ENCODE data around the gene NRSN2.
A peak's percentile ranks its signal among the peaks of the same experiment; 100 is the strongest.
"Not testable (repeated sequence)": the region's sequence is repeated elsewhere in the genome, so short reads cannot be mapped to it uniquely, and the experiment has no call there.

The NRSN2 gene

GRCh38 chr20:381581-382290, 34.8 kb downstream of the NRSN2 start:
- peak overlapping the region; percentile 79 for H3K4me3 ChIP-seq
- DNase-seq (ENCODE audit: low spot score) = peak; percentile 81

GRCh38 chr20:382291-383115, 35.6 kb downstream of the NRSN2 start:
- TF ChIP-seq CTCF (IDR thresholded peaks at IDR 0.05) = no peak
- Histone ChIP-seq H3K4me3 (peak overlapping the region; percentile 79), H3K27ac (no peak overlapping the region)
- no peak for DNase-seq (ENCODE audit: low spot score)

More at GRCh38 chr20:381581-382290, 34.8 kb downstream of the NRSN2 start:
- peak overlapping the region in 1 of 2 donors; percentile 43 for H3K27ac ChIP-seq
- no peak for TF ChIP-seq CTCF (IDR thresholded peaks at IDR 0.05)

GRCh38 chr20:383889-384288, 37.0 kb downstream of the NRSN2 start:
- TF ChIP-seq CTCF (IDR thresholded peaks at IDR 0.05) = no peak

GRCh38 chr20:384723-385122, 37.8 kb downstream of the NRSN2 start:
- no peak for DNase-seq (ENCODE audit: low spot score)
- H3K27ac ChIP-seq = no peak overlapping the region
- TF ChIP-seq CTCF (IDR thresholded peaks at IDR 0.05) = no peak
- H3K4me3 ChIP-seq = no peak overlapping the region

More at GRCh38 chr20:383889-384288, 37.0 kb downstream of the NRSN2 start:
- no peak overlapping the region for H3K4me3 ChIP-seq
- no peak overlapping the region for H3K27ac ChIP-seq
- DNase-seq (ENCODE audit: low spot score) = no peak

GRCh38 chr20:385448-385847, 38.5 kb downstream of the NRSN2 start:
- DNase-seq (ENCODE audit: low spot score) = no peak
- H3K4me3 ChIP-seq = no peak overlapping the region
- H3K27ac ChIP-seq = no peak overlapping the region
- no peak for TF ChIP-seq CTCF (IDR thresholded peaks at IDR 0.05)

- not testable (repeated sequence) for H3K27ac ChIP-seq; DNase-seq (ENCODE audit: low spot score); H3K4me3 ChIP-seq
Measured at GRCh38 chr20:386634-387033, 39.7 kb downstream of the NRSN2 start.

- TF ChIP-seq CTCF (IDR thresholded peaks at IDR 0.05) = no peak
- H3K4me3 ChIP-seq = no peak overlapping the region
Measured at GRCh38 chr20:387520-387919, 40.6 kb downstream of the NRSN2 start.

More at GRCh38 chr20:387520-387919, 40.6 kb downstream of the NRSN2 start:
- DNase-seq (ENCODE audit: low spot score) = no peak
- H3K27ac ChIP-seq = no peak overlapping the region

All from coronary artery (tissue), 2 donors.